ENCODE measurements around the gene AMER2.

DNA sequence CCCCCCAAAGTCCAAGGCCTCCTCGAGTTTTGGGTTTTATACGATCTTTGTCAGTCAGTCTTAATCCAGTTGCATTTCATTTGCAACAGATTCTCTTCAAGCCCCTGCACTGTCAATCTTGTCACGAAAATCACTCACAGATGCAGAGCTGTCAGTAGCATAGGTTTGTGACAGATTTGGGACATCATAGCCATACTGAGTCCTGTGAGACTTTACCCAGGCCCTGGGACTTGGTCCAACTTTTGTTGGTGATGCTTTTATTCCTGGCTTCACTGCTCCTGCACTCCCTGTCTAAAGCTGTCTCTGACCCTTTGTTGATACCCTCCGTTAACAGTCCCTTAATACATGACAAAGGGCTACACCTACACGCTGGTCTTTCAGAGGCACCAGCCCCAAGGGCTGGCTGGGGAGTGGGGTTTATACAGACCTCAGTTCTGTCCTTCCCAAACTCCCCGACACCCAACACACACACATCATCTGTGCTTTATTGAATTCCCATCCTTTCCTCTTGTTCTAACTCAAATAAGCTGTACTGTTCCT, 40.1 kb downstream of the AMER2 start:
- TF ChIP-seq, protein P1, sequence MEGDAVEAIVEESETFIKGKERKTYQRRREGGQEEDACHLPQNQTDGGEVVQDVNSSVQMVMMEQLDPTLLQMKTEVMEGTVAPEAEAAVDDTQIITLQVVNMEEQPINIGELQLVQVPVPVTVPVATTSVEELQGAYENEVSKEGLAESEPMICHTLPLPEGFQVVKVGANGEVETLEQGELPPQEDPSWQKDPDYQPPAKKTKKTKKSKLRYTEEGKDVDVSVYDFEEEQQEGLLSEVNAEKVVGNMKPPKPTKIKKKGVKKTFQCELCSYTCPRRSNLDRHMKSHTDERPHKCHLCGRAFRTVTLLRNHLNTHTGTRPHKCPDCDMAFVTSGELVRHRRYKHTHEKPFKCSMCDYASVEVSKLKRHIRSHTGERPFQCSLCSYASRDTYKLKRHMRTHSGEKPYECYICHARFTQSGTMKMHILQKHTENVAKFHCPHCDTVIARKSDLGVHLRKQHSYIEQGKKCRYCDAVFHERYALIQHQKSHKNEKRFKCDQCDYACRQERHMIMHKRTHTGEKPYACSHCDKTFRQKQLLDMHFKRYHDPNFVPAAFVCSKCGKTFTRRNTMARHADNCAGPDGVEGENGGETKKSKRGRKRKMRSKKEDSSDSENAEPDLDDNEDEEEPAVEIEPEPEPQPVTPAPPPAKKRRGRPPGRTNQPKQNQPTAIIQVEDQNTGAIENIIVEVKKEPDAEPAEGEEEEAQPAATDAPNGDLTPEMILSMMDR (IDR thresholded peaks at IDR 0.05) = no peak
- no peak for TF ChIP-seq POLR2A (IDR thresholded peaks at IDR 0.05)

Data from heart left ventricle (tissue), 13 donors.